Cardiac septum (tissue), 1 donor: ENCODE measurements around the gene TRAK1. TPM values are rescaled to one million over a fixed set of nuclear protein-coding genes. Genes with fewer than 3 reads are reported as not detected.

ENCODE experiments used
- DNase-seq: peaks from one replicate; pipeline ENCODE4 v3.0.0-alpha.2; 2020; ENCODE audit warnings: low spot score
- intact Hi-C: fragments of 100-400 bp; cut with DNase I; formaldehyde crosslinking; loops from one replicate; pipeline ENCODE4 v1.14.0; 2022
- total RNA-seq: library from RNA; stranded (reverse); fragmentation: NEBNext Ultra II Directional; extraction: Animal tissue kit (Norgen Biotek cat#: 25700); gene quantifications from one replicate; pipeline ENCODE4 v1.2.1, GENCODE V29; 2021
- donor health status: DM: no; HTN: no; CAD: no.

Gene TRAK1
- total RNA-seq, 1 donor from 2014 or later: 246 TPM

GRCh38 chr3:42117175-42118008 lies 26.2 kb downstream of the TRAK1 start:
- DNase-seq: no peak
- intact Hi-C loops: loop anchor here (1.0 to 10.0 kb wide), 3 partner anchors 74 to 327 kb away; no protein-coding TSS in a partner anchor

GRCh38 chr3:42118762-42119361 lies 27.7 kb downstream of the TRAK1 start:
- DNase-seq: no peak
- intact Hi-C loops: loop anchor here (1.0 to 10.0 kb wide), 3 partner anchors 72 to 326 kb away; no protein-coding TSS in a partner anchor

- intact Hi-C loops: loop anchor here (5.0 to 10.0 kb wide), 3 partner anchors 38 to 325 kb away; no protein-coding TSS in a partner anchor
- DNase-seq: no peak
Observed at GRCh38 chr3:42119561-42120355, 28.6 kb downstream of the TRAK1 start.

GRCh38 chr3:42120866-42121265 lies 29.7 kb downstream of the TRAK1 start:
- intact Hi-C loops: loop anchor here (5.0 kb wide), 1 partner anchor 36 kb away; no protein-coding TSS in a partner anchor
- DNase-seq: no peak

- DNase-seq: no peak
- intact Hi-C loops: loop anchor here (5.0 kb wide), 1 partner anchor 35 kb away; no protein-coding TSS in a partner anchor
Observed at GRCh38 chr3:42122261-42123011, 31.3 kb downstream of the TRAK1 start.

- intact Hi-C loops: loop anchor here (5.0 kb wide), 1 partner anchor 34 kb away; no protein-coding TSS in a partner anchor
- DNase-seq: no peak
Observed at GRCh38 chr3:42123012-42123581, 31.9 kb downstream of the TRAK1 start.

GRCh38 chr3:42123824-42124658 lies 32.9 kb downstream of the TRAK1 start:
- no peak for DNase-seq
- intact Hi-C loops: loop anchor here (5.0 kb wide), 1 partner anchor 33 kb away; no protein-coding TSS in a partner anchor

GRCh38 chr3:42127226-42127625 lies 36.1 kb downstream of the TRAK1 start:
- intact Hi-C loops: no loop called here
- no peak for DNase-seq

- intact Hi-C loops: no loop called here
- DNase-seq: no peak
Observed at GRCh38 chr3:42128526-42128925, 37.4 kb downstream of the TRAK1 start.

- intact Hi-C loops: no loop called here
- DNase-seq: no peak
Observed at GRCh38 chr3:42129014-42129953, 38.1 kb downstream of the TRAK1 start.

- intact Hi-C loops: loop anchor here (10.0 kb wide), 1 partner anchor 425 kb away; no protein-coding TSS in a partner anchor
- DNase-seq: no peak
Observed at GRCh38 chr3:42130007-42130328, 38.8 kb downstream of the TRAK1 start.

- intact Hi-C loops: loop anchor here (10.0 kb wide), 1 partner anchor 426 kb away; no protein-coding TSS in a partner anchor
- DNase-seq: no peak
Observed at GRCh38 chr3:42130329-42131070, 39.3 kb downstream of the TRAK1 start.

GRCh38 chr3:42133500-42134298 lies 42.5 kb downstream of the TRAK1 start:
- intact Hi-C loops: loop anchor here (10.0 kb wide), 1 partner anchor 429 kb away; no protein-coding TSS in a partner anchor
- DNase-seq: no peak

- DNase-seq: no peak
- intact Hi-C loops: loop anchor here (10.0 kb wide), 1 partner anchor 430 kb away; no protein-coding TSS in a partner anchor
Observed at GRCh38 chr3:42134867-42135464, 43.8 kb downstream of the TRAK1 start.
